SHP77 treated with DMSO at 0.1 percent for 48 hours (cell line): ENCODE data around the gene RFX7.
"Not testable (repeated sequence)": the region's sequence is repeated elsewhere in the genome, so short reads cannot be mapped to it uniquely, and the experiment has no call there.

Experiments used
- DNase-seq: peaks from one replicate; lab custom pipeline; 2025; lab: John Stamatoyannopoulos, UW

Gene RFX7

DNA sequence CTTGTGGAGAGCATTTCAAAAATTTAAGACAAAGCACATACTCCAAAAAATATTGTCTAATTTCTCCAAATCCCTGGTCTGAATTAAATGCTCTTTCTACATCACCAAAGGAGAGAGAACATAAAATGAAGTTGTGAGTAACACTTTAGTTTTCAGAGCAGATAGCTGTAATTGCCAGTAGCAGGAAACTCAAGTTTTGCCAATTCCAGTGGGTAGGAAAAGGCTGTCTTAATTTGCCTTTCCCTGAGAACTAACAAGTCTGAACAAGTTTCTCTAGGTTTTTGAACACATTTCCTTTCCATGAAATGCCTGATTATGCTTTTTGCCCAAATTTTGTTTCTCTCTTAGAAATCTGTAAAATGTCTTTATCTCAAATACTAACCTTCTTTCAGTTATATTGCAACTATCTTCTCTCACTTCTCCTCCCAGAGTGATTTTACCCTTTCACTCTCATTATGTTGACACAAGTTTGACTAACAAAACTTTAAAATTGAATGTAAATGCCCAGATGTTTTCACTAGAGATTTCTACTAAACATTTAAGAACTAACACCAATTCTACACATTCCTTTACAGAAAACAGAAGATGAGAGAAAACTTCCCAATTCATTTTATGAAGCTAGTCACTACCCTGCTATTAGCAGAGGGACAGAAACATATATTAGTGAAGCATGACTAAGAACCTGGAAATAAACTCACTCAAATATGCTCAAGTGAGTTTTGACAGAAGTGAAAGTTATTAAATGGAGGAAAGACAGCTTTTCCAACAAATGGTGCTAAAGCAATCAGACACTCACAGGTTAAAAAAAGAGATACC lies 38.4 kb downstream of the RFX7 start:
- no peak for DNase-seq

GRCh38 chr15:56203312-56203922 lies 40.3 kb downstream of the RFX7 start:
- not testable (repeated sequence) for DNase-seq

DNA sequence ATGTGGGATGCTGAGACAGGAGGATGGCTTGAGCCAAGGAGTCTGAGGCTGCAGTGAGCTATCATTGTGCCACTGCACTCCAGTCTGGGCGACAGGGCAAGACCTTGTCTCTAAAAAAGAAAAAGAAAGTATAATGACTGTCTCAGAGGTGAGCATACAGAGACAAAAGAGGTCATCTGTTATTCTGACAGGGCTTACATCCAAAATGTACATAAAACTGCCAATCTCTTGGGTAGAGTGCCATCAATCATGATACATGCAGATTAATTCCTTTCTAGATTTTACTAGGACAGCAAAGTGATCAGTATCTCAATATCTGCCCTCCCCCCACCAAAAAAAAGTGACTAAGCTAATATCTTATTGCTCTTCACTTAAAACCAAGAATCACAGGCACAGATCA lies 41.0 kb downstream of the RFX7 start:
- no peak for DNase-seq

DNA sequence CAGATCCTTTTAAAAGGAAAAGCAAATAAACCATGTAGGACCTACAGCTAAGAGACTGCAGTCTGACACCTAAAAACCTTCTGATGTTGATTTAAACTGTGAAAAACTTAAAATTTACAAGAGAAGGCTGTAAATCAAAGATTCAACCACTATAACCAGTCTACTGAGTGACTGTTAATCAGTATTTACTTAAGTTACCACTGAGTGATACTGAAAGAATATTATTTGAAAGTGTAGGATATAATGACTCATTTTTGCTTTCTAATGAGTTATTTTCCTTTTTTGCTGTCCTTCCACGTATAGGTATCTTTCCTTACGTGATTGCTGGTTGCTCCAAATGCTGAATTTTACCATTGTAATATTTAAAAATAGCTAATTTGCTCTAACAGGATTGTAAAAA lies 44.6 kb downstream of the RFX7 start:
- DNase-seq = no peak

DNA sequence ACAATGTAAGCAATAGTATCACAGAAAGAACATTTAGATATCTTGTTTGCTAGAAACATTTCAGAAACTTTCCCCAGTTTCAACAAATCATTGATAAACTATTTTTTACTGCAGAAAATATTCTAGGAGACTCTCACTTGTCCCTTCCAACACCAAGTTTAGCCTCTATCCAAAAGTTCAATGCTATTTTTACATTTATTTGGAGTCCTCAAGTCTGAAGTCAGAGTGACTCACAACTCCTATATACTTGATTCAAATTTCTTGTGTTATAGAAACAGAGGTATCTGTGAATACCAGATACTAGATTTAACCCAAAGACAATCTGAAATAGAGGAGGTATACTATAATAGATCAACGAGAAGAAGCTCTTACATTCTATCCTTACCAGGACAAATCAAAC lies 49.6 kb downstream of the RFX7 start:
- no peak for DNase-seq

- no peak for DNase-seq
Measured at GRCh38 chr15:56192659-56193442, 50.8 kb downstream of the RFX7 start.

DNA sequence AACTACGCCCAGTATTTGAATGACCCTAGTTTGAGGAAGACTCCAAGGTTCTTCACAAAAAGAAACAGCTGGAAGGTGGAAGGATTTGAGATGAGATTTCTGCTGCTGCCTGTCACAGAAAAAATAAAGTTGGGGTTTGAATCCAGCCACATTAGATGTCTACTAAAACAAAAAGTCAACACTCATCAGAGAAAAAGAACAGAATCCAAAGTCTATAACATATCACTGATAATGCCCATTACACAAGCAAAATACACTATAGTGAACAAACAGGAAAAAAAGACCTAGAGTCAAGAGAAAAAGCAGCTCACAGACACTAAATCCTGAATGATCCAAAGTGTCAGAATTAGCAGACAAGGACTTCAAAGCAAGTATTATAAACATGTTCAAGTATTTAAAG lies 56.0 kb downstream of the RFX7 start:
- no peak for DNase-seq

DNA sequence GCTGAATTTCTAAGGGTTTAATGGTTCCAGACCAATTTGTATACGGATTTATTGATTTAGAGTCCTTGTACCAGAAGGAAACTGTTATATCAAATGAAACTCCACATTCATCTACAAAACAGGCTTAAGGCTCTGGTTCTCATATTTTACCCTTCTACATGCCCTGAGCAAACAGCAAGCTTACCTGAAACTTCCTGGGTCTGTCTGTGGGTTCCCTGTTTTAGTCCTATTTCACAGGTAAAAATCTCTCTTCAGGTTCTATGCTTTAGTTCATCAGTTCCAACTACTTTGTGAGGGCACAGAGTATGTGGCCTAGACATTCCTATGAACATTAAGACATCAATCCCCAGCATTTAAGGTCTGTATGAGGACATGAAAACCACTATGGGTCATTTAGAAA lies 57.7 kb downstream of the RFX7 start:
- no peak for DNase-seq

DNA sequence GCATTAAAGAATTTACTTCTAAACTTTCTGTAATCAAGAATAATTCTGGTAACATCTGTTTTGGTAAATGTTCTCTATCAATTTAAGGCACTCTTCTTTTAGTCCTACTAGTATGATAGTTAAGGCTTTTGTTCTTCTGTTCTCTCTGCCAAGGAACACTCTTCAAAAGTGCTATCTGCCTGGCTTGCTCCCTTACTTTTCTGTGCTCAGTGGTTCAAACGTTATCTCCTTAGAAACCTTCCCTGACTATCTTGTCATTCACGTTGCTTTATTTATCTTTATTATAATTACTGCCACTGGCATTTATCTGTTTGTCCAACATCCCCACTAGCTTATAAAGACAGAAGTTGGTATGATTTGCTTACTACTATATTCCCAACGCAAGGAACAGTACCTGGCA lies 59.2 kb downstream of the RFX7 start:
- no peak for DNase-seq

- no peak for DNase-seq
Measured at GRCh38 chr15:56180851-56181250, 62.8 kb downstream of the RFX7 start.

- DNase-seq = no peak
Measured at GRCh38 chr15:56176996-56177395, 66.7 kb downstream of the RFX7 start.

- no peak for DNase-seq
Measured at GRCh38 chr15:56175788-56176187, 67.9 kb downstream of the RFX7 start.

DNA sequence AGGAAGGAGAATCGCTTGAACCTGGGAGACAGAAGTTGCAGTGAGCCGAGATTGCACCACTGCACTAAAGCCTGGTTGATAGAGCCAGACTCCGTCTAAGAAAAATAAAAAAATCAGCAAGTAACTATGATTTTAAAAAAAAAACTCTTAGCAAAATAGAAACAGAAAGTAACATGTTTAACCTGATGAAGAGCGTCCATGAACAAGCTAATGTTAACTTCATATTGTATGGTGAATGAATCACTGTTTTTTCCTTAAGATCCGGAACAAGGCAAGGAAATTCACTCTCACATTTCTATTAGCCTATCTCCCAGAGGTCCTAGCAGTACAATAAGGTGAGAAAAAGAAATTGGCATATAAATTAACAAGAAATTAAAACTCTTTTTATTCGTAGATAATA lies 69.0 kb downstream of the RFX7 start:
- DNase-seq = no peak

DNA sequence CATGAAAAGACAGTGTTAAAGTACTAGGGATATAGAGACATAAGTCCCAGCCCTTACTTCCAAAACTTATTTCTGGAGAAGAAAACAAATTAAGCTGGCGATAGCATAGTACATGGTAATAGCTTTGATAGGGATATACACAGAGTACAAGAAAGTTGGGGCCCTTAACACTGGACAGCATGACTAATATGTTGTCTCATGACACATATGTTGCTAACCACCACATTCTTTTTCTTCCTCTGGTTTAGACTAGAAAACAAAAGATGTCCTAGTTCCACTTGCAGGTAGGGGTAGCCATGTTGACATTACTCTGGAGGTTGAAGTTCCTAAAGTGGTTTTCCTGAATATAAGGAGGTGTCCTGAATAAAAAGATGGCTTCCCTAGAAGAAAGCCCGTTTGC lies 75.3 kb downstream of the RFX7 start:
- no peak for DNase-seq

- no peak for DNase-seq
Measured at GRCh38 chr15:56165234-56165633, 78.4 kb downstream of the RFX7 start.

GRCh38 chr15:56160966-56161365 lies 82.7 kb downstream of the RFX7 start:
- no peak for DNase-seq

GRCh38 chr15:56156877-56157276 lies 86.8 kb downstream of the RFX7 start:
- no peak for DNase-seq

- DNase-seq = not testable (repeated sequence)
Measured at GRCh38 chr15:56155278-56155677, 88.4 kb downstream of the RFX7 start.

- not testable (repeated sequence) for DNase-seq
Measured at GRCh38 chr15:56154768-56155167, 88.9 kb downstream of the RFX7 start.

DNA sequence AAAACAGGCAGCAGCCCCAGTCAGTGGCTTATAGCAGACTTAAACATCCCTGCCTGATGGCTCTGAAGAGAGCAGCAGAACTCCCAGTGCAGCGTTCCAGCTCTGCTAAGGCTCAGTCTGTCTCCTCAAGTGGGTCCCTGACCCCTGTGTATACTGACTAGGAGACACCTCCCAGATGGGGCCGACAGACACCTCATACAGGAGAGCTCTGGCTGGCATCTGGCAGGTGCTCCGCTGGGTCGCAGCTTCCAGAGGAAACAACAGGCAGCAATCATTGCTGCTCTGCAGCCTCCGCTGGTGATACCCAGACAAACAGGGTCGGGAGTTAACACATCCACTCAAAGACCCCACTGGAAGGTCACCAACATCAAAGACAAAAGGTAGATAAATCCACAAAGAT lies 93.5 kb downstream of the RFX7 start:
- DNase-seq = no peak

- no peak for DNase-seq
Measured at GRCh38 chr15:56148064-56148463, 95.6 kb downstream of the RFX7 start.

DNA sequence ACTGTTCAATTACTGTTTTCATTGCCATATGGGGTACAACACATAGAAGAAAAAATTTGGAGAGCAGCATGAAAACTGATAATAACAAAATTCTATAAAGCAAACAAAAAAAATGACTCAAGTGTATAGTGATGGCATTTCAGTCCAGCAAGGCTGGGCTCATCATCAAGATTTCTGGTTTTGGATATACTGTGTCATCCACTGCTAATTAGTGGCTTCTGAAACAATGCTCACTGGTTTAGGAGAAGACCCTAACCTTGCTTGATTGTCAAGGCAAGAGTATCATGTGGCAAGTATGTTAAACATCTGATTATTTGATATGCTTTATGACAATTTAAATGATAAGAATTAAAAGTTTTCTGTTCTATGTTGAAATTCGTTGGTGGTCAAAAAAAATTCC lies 96.9 kb downstream of the RFX7 start:
- no peak for DNase-seq

- DNase-seq = no peak
Measured at GRCh38 chr15:56128081-56128480, 115.6 kb downstream of the RFX7 start.
